Smooth muscle cell of the pulmonary artery (primary cell): Measurements from ENCODE around the gene BPGM. TPM values are rescaled to one million over a fixed set of nuclear protein-coding genes. Genes with fewer than 3 reads are reported as not detected.

Experiments
- total RNA-seq: library from RNA; depleted of rRNA; stranded (reverse); fragments of >200 nt; gene quantifications from 2 replicates; pipeline ENCODE4 v1.2.3, GENCODE V29; 2014

The BPGM gene
- 36.8 and 37.9 TPM in 2 replicates for total RNA-seq

GRCh38 chr7:134646425-134647305 is at the start of gene BPGM:
Gene BPGM (plus strand): TSS chr7:134646853. CDS start chr7:134661508, 14,655 bp downstream.

Other genes with a start within 250 kb of the BPGM start
- gene AKR1B1, start 187.8 kb upstream of the BPGM start, total RNA-seq, result 46.7 and 87.0 TPM in 2 replicates
- 1.8 and 3.3 TPM in 2 replicates for gene AKR1B10, start 119.3 kb upstream of the BPGM start, total RNA-seq
- 0.07 TPM in 1 of 2 replicates, not detected in the other for gene AKR1B15, start 97.7 kb upstream of the BPGM start, total RNA-seq
- 684 and 1,071 TPM in 2 replicates for gene CALD1, start 132.8 kb downstream of the BPGM start, total RNA-seq